Umbilical cord (tissue), 2 donors: ENCODE results near the gene SLC22A23. TPM values are rescaled to one million over a fixed set of nuclear protein-coding genes. Genes with fewer than 3 reads are reported as not detected.
A peak's percentile ranks its signal among the peaks of the same experiment; 100 is the strongest.

Source experiments
- DNase-seq: peaks from one replicate; pipeline ENCODE4 v3.0.0-alpha.2; 2015; ENCODE audit warnings: low spot score
- total RNA-seq: library from RNA; depleted of rRNA; stranded (reverse); fragments of >200 nt; gene quantifications from one replicate; pipeline ENCODE4 v1.2.3, GENCODE V29; 2014; ENCODE audit warnings: low replicate concordance; ENCODE audit not compliant: insufficient read depth

The SLC22A23 gene
- total RNA-seq, 1 donor from 2014 or later = 18.5 TPM

- DNase-seq = no peak
Measured at GRCh38 chr6:3285732-3286131, 171.1 kb downstream of the SLC22A23 start.

- DNase-seq = no peak
Measured at GRCh38 chr6:3285049-3285639, 171.7 kb downstream of the SLC22A23 start.

- no peak for DNase-seq
Measured at GRCh38 chr6:3284436-3284876, 172.4 kb downstream of the SLC22A23 start.

- DNase-seq = no peak
Measured at GRCh38 chr6:3283641-3284435, 173.0 kb downstream of the SLC22A23 start.

GRCh38 chr6:3283241-3283640 is 173.6 kb downstream of the SLC22A23 start:
- no peak for DNase-seq

- DNase-seq = no peak
Measured at GRCh38 chr6:3282476-3283236, 174.2 kb downstream of the SLC22A23 start.

- DNase-seq = peak; percentile 80
Measured at GRCh38 chr6:3281631-3282475, 175.0 kb downstream of the SLC22A23 start.

GRCh38 chr6:3280866-3281465 is 175.9 kb downstream of the SLC22A23 start:
- DNase-seq = peak; percentile 12

GRCh38 chr6:3280091-3280490 is 176.8 kb downstream of the SLC22A23 start:
- no peak for DNase-seq

GRCh38 chr6:3278691-3279090 is 178.2 kb downstream of the SLC22A23 start:
- no peak for DNase-seq

- DNase-seq = no peak
Measured at GRCh38 chr6:3277851-3278416, 178.9 kb downstream of the SLC22A23 start.

GRCh38 chr6:3277251-3277650 is 179.6 kb downstream of the SLC22A23 start:
- DNase-seq = no peak

GRCh38 chr6:3276174-3277167 is 180.4 kb downstream of the SLC22A23 start:
- DNase-seq = no peak

GRCh38 chr6:3273707-3274521 is 182.9 kb downstream of the SLC22A23 start:
- no peak for DNase-seq

- DNase-seq = no peak
Measured at GRCh38 chr6:3272911-3273547, 183.8 kb downstream of the SLC22A23 start.

GRCh38 chr6:3271756-3272155 is 185.1 kb downstream of the SLC22A23 start:
- DNase-seq = no peak

GRCh38 chr6:3270258-3270657 is 186.6 kb downstream of the SLC22A23 start:
- no peak for DNase-seq
